ENCODE results near the gene SPEM1. TPM values are rescaled to one million over a fixed set of nuclear protein-coding genes. Genes with fewer than 3 reads are reported as not detected.

The SPEM1 gene
- total RNA-seq, 2 experiments from 2014 or later, result 0.36 TPM; not detected in 1

DNA sequence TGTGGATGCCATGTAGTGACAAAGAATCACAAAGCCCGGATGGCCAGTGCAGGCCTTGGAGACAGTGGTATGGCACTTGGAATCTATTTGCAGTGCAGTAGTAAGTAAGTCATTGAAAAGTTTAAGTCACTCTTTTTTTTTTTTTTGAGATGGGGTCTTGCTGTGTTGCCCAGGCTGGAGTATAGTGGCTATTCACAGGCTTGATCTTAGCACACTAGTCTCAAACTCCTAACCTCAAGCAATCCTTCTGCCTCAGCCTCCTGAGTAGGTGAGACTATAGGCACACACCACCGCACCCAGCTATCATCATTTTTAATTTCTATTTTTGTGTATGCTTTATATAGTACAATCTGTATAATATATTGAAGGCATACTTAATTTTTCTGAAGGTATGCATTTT lies 21.5 kb upstream of the SPEM1 start:
- TF ChIP-seq, protein P1, sequence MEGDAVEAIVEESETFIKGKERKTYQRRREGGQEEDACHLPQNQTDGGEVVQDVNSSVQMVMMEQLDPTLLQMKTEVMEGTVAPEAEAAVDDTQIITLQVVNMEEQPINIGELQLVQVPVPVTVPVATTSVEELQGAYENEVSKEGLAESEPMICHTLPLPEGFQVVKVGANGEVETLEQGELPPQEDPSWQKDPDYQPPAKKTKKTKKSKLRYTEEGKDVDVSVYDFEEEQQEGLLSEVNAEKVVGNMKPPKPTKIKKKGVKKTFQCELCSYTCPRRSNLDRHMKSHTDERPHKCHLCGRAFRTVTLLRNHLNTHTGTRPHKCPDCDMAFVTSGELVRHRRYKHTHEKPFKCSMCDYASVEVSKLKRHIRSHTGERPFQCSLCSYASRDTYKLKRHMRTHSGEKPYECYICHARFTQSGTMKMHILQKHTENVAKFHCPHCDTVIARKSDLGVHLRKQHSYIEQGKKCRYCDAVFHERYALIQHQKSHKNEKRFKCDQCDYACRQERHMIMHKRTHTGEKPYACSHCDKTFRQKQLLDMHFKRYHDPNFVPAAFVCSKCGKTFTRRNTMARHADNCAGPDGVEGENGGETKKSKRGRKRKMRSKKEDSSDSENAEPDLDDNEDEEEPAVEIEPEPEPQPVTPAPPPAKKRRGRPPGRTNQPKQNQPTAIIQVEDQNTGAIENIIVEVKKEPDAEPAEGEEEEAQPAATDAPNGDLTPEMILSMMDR (IDR thresholded peaks at IDR 0.05), result no peak
- no peak overlapping the region for H3K4me3 Mint-ChIP-seq
- peaks cover 10% of the 10 kb centered on the region for H3K4me1 Mint-ChIP-seq (ENCODE audit: low read depth)
- ATAC-seq (no peak), DNase-seq (no peak)
- no peaks in the 10 kb centered on the region for H3K27me3 Mint-ChIP-seq
- intact Hi-C loops (cut with micrococcal nuclease), result no loop called here
- H3K27ac Mint-ChIP-seq, result no peak overlapping the region
- no peaks in the 10 kb centered on the region for H3K9me3 Mint-ChIP-seq
- POLR2A ChIA-PET, result interaction anchor here (0.6 to 1.4 kb wide), 5 partner anchors 8 to 185 kb away, joined by 3 to 4 read pairs (median 3); partner anchors contain the start of gene MPDU1
- peaks cover 7% of the 10 kb centered on the region for H3K36me3 Mint-ChIP-seq (ENCODE audit: low read depth)
- CTCF ChIA-PET, result interaction anchor here (1.1 to 2.0 kb wide), 3 partner anchors 10 to 162 kb away, joined by 3 to 8 read pairs (median 3); no protein-coding TSS in a partner anchor

DNA sequence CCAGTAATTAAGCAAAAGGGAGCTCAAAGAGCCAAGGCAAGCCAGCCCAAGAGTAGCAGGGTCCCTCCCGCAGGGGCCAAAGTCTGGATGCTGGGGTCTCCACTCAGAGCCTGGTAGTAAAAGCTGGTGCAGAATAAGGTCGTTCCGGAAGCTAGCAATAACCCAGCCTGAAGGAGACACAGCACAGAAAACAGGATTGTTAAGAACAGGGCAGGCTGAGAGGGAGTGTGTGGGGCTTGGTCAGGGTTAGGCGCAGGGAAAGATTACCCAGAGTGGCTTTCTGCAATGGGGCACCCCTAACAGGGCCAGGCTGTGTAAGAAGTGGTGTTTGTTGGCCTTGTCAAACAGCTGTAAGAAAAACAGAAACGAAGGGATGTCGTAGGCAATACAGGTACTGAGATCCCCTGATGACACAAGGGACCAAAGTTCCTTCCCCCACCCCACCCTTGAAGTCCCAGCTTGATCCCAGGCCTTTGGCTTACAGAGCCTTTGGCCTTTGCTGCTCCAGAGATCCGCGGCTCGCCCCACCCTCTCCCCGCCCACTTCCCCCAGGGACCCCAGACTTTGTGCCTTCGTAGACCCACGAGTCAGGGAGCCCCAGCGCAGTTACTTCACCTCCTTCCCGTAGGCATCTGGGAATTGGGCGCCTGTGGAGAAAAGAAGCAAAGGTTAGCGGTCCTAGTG lies 16.9 kb upstream of the SPEM1 start:
- peaks cover 11% of the 10 kb centered on the region for H3K4me1 Mint-ChIP-seq (ENCODE audit: low read depth)
- POLR2A ChIA-PET, result interaction anchor here (0.6 to 2.7 kb wide), 9 partner anchors 8 to 48 kb away, joined by 3 to 10 read pairs (median 3); partner anchors contain the start of genes PLSCR3 and TMEM95
- DNase-seq (peak; percentile 55), ATAC-seq (no peak)
- H3K36me3 Mint-ChIP-seq (ENCODE audit: low read depth), result peaks cover 3% of the 10 kb centered on the region
- TF ChIP-seq, protein P1 (IDR thresholded peaks at IDR 0.05), result no peak
- intact Hi-C loops (cut with micrococcal nuclease), result no loop called here
- H3K9me3 Mint-ChIP-seq, result no peaks in the 10 kb centered on the region
- peak overlapping the region; percentile 98 for H3K27ac Mint-ChIP-seq
- H3K4me3 Mint-ChIP-seq, result peak overlapping the region; percentile 95
- peaks cover 2% of the 10 kb centered on the region for H3K27me3 Mint-ChIP-seq
- CTCF ChIA-PET, result interaction anchor here (0.8 to 4.1 kb wide), 7 partner anchors 9 to 212 kb away, joined by 3 to 27 read pairs (median 7); partner anchors contain the start of genes FXR2, KCTD11, NEURL4 and PLSCR3

DNA sequence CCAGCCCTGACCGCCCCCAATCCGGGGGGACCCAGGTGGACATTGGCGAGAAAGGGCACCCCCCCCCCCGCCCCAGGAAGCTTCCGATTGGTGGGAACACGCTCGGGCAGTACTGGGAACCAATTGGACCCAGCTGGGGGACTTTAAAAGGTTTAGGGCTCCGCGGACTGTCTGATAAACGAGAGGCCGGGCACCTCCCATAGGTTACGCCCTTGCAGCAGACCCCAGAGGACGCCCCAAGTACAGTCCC lies 16.5 kb upstream of the SPEM1 start:
- ChIA-PET POLR2A (interaction anchor here (0.6 to 2.7 kb wide), 13 partner anchors 8 to 357 kb away, joined by 3 to 10 read pairs (median 3); partner anchors contain the start of genes NEURL4, PLSCR3 and TMEM95), CTCF (interaction anchor here (0.8 to 4.1 kb wide), 5 partner anchors 9 to 211 kb away, joined by 3 to 27 read pairs (median 7); partner anchors contain the start of genes FXR2, NEURL4, PLSCR3 and SENP3)
- Mint-ChIP-seq H3K4me3 (peak overlapping the region; percentile 95), H3K36me3 (ENCODE audit: low read depth) (peaks cover 3% of the 10 kb centered on the region), H3K9me3 (no peaks in the 10 kb centered on the region), H3K27me3 (peaks cover 2% of the 10 kb centered on the region), H3K4me1 (ENCODE audit: low read depth) (peaks cover 11% of the 10 kb centered on the region), H3K27ac (peak overlapping the region; percentile 98)
- DNase-seq (no peak), ATAC-seq (no peak)
- TF ChIP-seq, protein P1 (IDR thresholded peaks at IDR 0.05), result no peak
- intact Hi-C loops (cut with micrococcal nuclease), result no loop called here

DNA sequence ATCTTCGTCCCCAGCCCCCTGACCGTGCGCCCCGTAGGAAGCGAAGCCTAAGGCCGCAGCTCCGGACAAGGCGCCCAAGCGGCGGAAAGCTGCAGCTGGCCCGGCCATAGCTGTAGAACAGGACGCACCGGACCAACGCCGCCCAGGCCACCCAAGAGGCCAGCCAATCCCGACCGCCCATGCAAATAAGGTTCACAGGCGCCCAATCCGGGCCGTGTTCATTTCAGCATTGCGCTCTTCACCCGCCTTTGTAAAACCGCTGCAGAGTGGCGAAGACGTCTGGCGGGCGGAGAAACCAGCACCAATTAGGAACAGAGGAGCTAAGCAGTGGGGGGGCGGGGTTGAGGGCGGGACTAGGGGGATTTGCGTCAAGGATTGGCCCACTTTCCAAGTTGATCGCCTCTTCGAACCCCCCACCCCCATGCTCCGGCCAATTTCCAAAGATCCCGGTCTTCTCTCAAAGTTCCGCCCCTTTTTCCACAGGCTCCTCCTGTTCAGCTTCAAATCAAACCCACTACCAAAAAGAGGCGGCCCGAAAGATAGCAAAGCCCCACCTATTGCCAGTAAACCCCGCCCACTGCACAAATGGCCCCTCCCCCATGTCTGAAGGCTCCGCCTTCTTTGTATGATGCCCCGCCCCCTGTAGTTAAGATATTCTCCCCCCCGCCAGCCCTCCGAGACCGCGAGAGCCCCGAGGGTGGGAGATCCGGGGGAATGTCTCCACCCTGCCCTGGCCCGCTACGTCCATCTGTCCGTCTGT lies 16.0 kb upstream of the SPEM1 start, which contains the start of gene TMEM256:
TSS of gene TMEM256 (minus strand) at position 121 of the 760 bp plus-strand sequence. CDS start at position 108, 13 bp downstream.
- Mint-ChIP-seq H3K4me3 (peak within 1 kb of the TSS; percentile 95), H3K36me3 (ENCODE audit: low read depth) (peaks cover 3% of the 10 kb centered on the region), H3K4me1 (ENCODE audit: low read depth) (peaks cover 14% of the 10 kb centered on the region), H3K9me3 (no peaks in the 10 kb centered on the region), H3K27me3 (peaks cover 2% of the 10 kb centered on the region), H3K27ac (peak within 1 kb of the TSS; percentile 98)
- DNase-seq (peak; percentile 99), ATAC-seq (peak; percentile 90)
- ChIA-PET CTCF (interaction anchor here (0.7 to 4.1 kb wide), 5 partner anchors 10 to 157 kb away, joined by 3 to 27 read pairs (median 7); partner anchors contain the start of genes PLSCR3, SENP3 and TMEM102), POLR2A (interaction anchor here (0.6 to 2.7 kb wide), 12 partner anchors 10 to 357 kb away, joined by 3 to 10 read pairs (median 4); partner anchors contain the start of genes NEURL4, PLSCR3 and TMEM95)
- intact Hi-C loops (cut with micrococcal nuclease), result loop anchor here (1.0 kb wide), 1 partner anchor 31 kb away; the partner anchor contains the start of gene TMEM102
- TF ChIP-seq, protein P1 (IDR thresholded peaks at IDR 0.05), result no peak

Measured in activated CD8-positive, alpha-beta T cell treated with anti-CD3 and anti-CD28 coated beads for 36 hours (primary cell).